Gastroesophageal sphincter (tissue), 4 donors: ENCODE results near the gene C9. TPM values are rescaled to one million over a fixed set of nuclear protein-coding genes. Genes with fewer than 3 reads are reported as not detected.
"Not testable (repeated sequence)": the region's sequence is repeated elsewhere in the genome, so short reads cannot be mapped to it uniquely, and the experiment has no call there.

Experiments
- ATAC-seq: fragments of 150-250 bp; one replicate; pipeline ENCODE4 v1.9.1; 2016; ENCODE audit warnings: mild to moderate bottlenecking, moderate library complexity
- H3K27ac ChIP-seq, 4 donors: fragments of 200-600 bp; sonication (generic) in 3 of 4; 1 replicate in 3 of 4; 2 replicates in 1 of 4; pipeline ENCODE4 v1.5.1; 2016 to 2019
- H3K27me3 ChIP-seq: fragments of 200-600 bp; sonication (generic); one replicate; pipeline ENCODE4 v1.5.1; 2019
- H3K36me3 ChIP-seq, 2 donors: fragments of 200-600 bp; sonication (generic); one replicate each; pipeline ENCODE4 v1.5.1; 2019; ENCODE audit warnings: control low read depth in 1 of 2
- H3K4me1 ChIP-seq, 3 donors: fragments of 200-600 bp; sonication (generic); 1 replicate in 2 of 3; 2 replicates in 1 of 3; pipeline ENCODE4 v1.5.1; 2016 to 2019; ENCODE audit warnings: control low read depth in 2 of 3
- H3K4me3 ChIP-seq, 2 donors: fragments of 200-600 bp; sonication (generic); one replicate each; pipeline ENCODE4 v1.5.1; 2019; ENCODE audit warnings: mild to moderate bottlenecking in 1 of 2, moderate library complexity in 1 of 2
- H3K9me3 ChIP-seq, 3 donors: fragments of 200-600 bp; sonication (generic); one replicate each; pipeline ENCODE4 v1.5.1; 2017 to 2019; ENCODE audit warnings: control low read depth in 2 of 3
- EP300 ChIP-seq: sonication (generic); formaldehyde crosslinking; IDR thresholded peaks from one replicate; pipeline ENCODE4 v1.6.1; 2017; ENCODE audit warnings: antibody characterized with exemption, mild to moderate bottlenecking
- POLR2A ChIP-seq, 2 donors: fragments of 450-650 bp; IDR thresholded peaks; one replicate each; pipeline ENCODE4 v1.6.1; 2017; ENCODE audit warnings: antibody characterized with exemption in 2 of 2, mild to moderate bottlenecking in 2 of 2, moderate library complexity in 1 of 2
- POLR2AphosphoS5 ChIP-seq: sonication (generic); formaldehyde crosslinking; IDR thresholded peaks from one replicate; pipeline ENCODE4 v1.6.1; 2017; ENCODE audit warnings: antibody characterized with exemption
- WGBS, 2 donors: methylation state at CpG; one replicate each; pipeline ENCODE4 v1.1.5; 2018; ENCODE audit warnings: low coverage in 1 of 2; 5-methylcytosine and 5-hydroxymethylcytosine counted together
- total RNA-seq, 4 donors: library from RNA; depleted of rRNA; stranded (reverse); fragments of >200 nt; gene quantifications; one replicate each; pipeline ENCODE4 v1.1.0, GENCODE V29; 2016
- TF ChIP-seq, protein P1 (sequence below), 4 experiments: fragments of 200-600 bp in 2 of 4; fragments of 450-650 bp in 2 of 4; sonication (generic) in 1 of 4; IDR thresholded peaks; one replicate each; pipeline ENCODE4 v1.5.1; 2017 to 2019; ENCODE audit warnings: antibody characterized with exemption in 4 of 4, mild to moderate bottlenecking in 2 of 4, moderate library complexity in 2 of 4

Gene C9
- total RNA-seq, 4 donors from 2014 or later: not detected

DNA sequence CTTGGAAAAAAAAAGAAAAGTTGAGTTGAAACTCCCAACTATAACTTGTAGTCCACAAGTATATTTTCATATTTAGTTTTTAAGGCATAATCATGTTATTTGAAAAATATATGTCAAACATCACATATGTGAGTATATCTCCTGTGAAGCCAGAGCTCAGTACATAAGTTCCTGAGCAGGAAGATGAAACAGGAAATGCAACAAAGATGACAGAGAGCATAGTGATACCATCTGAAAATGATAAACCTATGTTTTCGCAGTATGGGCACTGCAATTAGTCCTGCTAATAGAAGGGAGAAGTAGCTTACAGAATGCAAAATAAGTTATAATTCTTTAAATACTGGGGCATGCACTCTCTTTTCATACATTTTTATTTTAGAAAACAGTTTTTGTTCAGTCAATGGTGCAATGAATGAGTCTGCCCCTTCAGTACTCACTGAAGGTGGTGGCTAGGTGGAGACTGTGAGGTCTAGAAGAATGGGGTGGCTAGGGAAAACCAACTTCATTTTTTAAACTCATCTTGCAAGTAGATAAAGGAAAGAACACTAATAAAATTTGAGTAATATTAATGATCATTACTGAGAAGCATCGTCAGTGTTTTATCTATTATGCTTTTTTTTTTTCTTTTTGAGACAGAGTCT is 90.9 kb downstream of the C9 start:
- H3K4me3 ChIP-seq: no peak overlapping the region
- TF ChIP-seq POLR2AphosphoS5 (no peak), POLR2A (IDR thresholded peaks at IDR 0.05) (no peak), EP300 (no peak)
- TF ChIP-seq, protein P1, sequence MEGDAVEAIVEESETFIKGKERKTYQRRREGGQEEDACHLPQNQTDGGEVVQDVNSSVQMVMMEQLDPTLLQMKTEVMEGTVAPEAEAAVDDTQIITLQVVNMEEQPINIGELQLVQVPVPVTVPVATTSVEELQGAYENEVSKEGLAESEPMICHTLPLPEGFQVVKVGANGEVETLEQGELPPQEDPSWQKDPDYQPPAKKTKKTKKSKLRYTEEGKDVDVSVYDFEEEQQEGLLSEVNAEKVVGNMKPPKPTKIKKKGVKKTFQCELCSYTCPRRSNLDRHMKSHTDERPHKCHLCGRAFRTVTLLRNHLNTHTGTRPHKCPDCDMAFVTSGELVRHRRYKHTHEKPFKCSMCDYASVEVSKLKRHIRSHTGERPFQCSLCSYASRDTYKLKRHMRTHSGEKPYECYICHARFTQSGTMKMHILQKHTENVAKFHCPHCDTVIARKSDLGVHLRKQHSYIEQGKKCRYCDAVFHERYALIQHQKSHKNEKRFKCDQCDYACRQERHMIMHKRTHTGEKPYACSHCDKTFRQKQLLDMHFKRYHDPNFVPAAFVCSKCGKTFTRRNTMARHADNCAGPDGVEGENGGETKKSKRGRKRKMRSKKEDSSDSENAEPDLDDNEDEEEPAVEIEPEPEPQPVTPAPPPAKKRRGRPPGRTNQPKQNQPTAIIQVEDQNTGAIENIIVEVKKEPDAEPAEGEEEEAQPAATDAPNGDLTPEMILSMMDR (IDR thresholded peaks at IDR 0.05): no peak
- peak overlapping the region in 1 of 4 donors; percentile 12 for H3K27ac ChIP-seq
- WGBS, 2 donors: 73 to 97% methylated on average over 2 of the region's 2 CpGs
- no peaks in the 10 kb centered on the region for H3K36me3 ChIP-seq
- ATAC-seq: no peak
- H3K4me1 ChIP-seq: no peaks in the 10 kb centered on the region
- H3K27me3 ChIP-seq: no peaks in the 10 kb centered on the region
- H3K9me3 ChIP-seq: no peaks in the 10 kb centered on the region

DNA sequence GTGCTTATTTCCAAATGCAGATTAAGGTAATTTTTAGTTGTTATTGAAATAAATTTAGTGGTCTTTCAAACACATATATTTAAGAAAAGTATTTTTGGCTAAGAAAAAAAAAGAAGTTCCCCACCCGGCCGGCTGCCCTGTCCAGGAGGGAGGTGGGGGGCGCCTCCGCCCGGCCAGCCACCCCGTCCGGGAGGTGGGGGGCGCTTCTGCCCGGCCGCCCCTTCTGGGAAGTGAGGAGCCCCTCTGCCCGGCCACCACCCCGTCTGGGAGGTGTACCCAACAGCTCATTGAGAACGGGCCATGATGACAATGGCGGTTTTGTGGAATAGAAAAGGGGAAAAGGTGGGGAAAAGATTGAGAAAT is 91.4 kb downstream of the C9 start:
- 100% methylated on average over 1 of the region's 14 CpGs; no CpG with 5 or more reads in 1 of the 2 donors for WGBS, 2 donors
- not testable (repeated sequence) for H3K36me3 ChIP-seq, ATAC-seq, H3K27me3 ChIP-seq, H3K4me3 ChIP-seq, H3K4me1 ChIP-seq, H3K9me3 ChIP-seq, H3K27ac ChIP-seq

DNA sequence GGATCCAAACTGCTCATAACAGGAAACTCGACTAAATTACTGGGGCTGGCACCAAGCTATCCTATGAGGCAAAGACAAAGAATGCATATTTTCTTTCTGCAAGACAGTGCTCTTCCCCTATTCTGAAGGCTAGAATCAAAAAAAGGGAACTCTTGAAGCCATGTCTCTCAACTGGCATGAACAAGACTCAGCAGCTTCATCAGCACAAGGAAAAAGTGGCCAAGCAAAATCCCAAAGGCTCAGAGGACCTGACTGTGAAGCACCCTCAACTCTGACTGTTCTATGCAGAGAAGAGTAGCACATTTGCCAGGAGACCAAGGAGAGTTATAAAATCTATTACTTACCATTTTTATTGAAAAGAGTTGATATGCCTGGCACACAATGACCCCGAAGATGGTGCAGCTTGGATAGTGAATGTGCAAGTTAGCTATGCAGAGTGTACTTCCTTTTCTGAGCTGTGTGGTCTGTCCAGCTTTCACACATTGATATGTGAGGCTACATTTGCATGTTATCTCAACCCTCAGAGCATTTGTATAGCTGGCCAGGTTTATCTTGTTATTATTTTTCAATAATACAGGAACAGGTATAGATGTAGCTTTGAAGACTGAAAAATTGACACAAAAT is 94.0 kb downstream of the C9 start:
- Histone ChIP-seq H3K4me1 (no peaks in the 10 kb centered on the region), H3K9me3 (no peaks in the 10 kb centered on the region), H3K36me3 (no peaks in the 10 kb centered on the region), H3K27ac (no peak overlapping the region), H3K4me3 (no peak overlapping the region), H3K27me3 (no peaks in the 10 kb centered on the region)
- no peak for ATAC-seq
- TF ChIP-seq POLR2AphosphoS5 (no peak), POLR2A (IDR thresholded peaks at IDR 0.05) (no peak), EP300 (no peak)
- TF ChIP-seq, protein P1 (IDR thresholded peaks at IDR 0.05): no peak
- WGBS, 2 donors: 69 to 80% methylated on average over 2 of the region's 2 CpGs

DNA sequence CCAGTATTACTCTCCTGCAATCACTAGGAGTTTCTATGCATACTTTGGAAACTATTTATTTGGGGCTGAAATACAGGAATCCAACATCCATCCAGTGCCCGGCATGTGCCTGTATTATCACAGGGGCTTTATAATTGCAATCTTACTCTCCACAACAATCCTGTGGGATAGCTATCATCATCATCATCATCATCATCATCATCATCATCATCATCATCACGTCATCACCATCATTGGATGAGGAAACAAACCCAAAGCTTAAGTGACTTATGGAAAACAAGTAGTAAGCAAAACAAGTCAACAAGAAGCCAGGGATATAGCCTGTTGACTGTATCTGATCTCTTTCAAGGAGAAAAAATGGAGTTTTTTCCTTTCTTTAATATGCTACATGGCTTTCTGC is 97.1 kb downstream of the C9 start:
- no peaks in the 10 kb centered on the region for H3K27me3 ChIP-seq
- H3K27ac ChIP-seq: no peak overlapping the region
- WGBS, 2 donors: 90 to 94% methylated on average over 2 of the region's 2 CpGs
- TF ChIP-seq POLR2AphosphoS5: no peak
- TF ChIP-seq EP300: no peak
- TF ChIP-seq, protein P1 (IDR thresholded peaks at IDR 0.05): no peak
- TF ChIP-seq POLR2A (IDR thresholded peaks at IDR 0.05): no peak
- no peak for ATAC-seq
- no peaks in the 10 kb centered on the region for H3K9me3 ChIP-seq
- H3K36me3 ChIP-seq: no peaks in the 10 kb centered on the region
- H3K4me3 ChIP-seq: no peak overlapping the region
- H3K4me1 ChIP-seq: no peaks in the 10 kb centered on the region

DNA sequence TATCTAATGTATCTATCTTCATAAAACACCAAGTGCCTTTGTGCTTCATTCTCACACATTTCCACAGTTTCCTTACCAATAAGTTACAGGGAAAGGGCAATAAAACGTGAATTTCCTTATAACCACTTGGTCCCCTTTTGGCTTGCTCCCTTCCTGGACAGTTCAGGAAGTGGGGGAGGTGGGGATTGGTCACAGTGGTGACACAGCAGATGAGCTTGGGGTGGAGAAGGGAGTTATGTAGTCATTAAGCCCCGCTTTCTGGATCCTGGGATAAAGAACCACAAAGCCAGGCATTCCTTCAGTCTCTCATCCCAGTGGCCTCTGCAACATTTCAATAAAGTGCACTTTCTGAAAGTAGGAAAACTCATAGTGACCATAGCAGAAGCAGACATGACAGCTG is 97.9 kb downstream of the C9 start:
- WGBS, 2 donors: 0 to 63% methylated on average over 1 of the region's 2 CpGs
- Histone ChIP-seq H3K9me3 (no peaks in the 10 kb centered on the region), H3K36me3 (no peaks in the 10 kb centered on the region), H3K27ac (no peak overlapping the region), H3K27me3 (no peaks in the 10 kb centered on the region), H3K4me1 (no peaks in the 10 kb centered on the region), H3K4me3 (no peak overlapping the region)
- TF ChIP-seq POLR2A (IDR thresholded peaks at IDR 0.05): no peak
- TF ChIP-seq POLR2AphosphoS5: no peak
- no peak for TF ChIP-seq EP300
- TF ChIP-seq, protein P1 (IDR thresholded peaks at IDR 0.05): no peak
- no peak for ATAC-seq
